KBM-7 (cell line): Measurements from ENCODE around the gene ACADM.
A peak's percentile ranks its signal among the peaks of the same experiment; 100 is the strongest.
"Not testable (repeated sequence)": the region's sequence is repeated elsewhere in the genome, so short reads cannot be mapped to it uniquely, and the experiment has no call there.

Source experiments
- DNase-seq: peaks from one replicate; pipeline ENCODE4 v3.0.0-alpha.2; 2015
- in situ Hi-C: fragments of 300-500 bp; cut with MboI; formaldehyde crosslinking; loops from 2 replicates; pipeline ENCODE4 v1.14.3; 2020; ENCODE audit warnings: low sequenced_read_pairs, low pct_unique_long_range_greater_than_20kb, mixed read lengths

The ACADM gene

GRCh38 chr1:75731881-75732280 is 7.4 kb downstream of the ACADM start:
- in situ Hi-C loops, result no loop called here
- no peak for DNase-seq

GRCh38 chr1:75732703-75733102 is 8.2 kb downstream of the ACADM start:
- no peak for DNase-seq
- in situ Hi-C loops, result no loop called here

- no peak for DNase-seq
- in situ Hi-C loops, result no loop called here
Observed at GRCh38 chr1:75733661-75734060, 9.2 kb downstream of the ACADM start.

GRCh38 chr1:75736016-75736415 is 11.5 kb downstream of the ACADM start:
- in situ Hi-C loops, result no loop called here
- DNase-seq, result no peak

- DNase-seq, result no peak
- in situ Hi-C loops, result no loop called here
Observed at GRCh38 chr1:75742047-75742625, 17.6 kb downstream of the ACADM start.

GRCh38 chr1:75745276-75745675 is 20.8 kb downstream of the ACADM start:
- in situ Hi-C loops, result no loop called here
- DNase-seq, result no peak

GRCh38 chr1:75757210-75757609 is 32.7 kb downstream of the ACADM start:
- DNase-seq, in situ Hi-C loops: not testable (repeated sequence)

- not testable (repeated sequence) for DNase-seq
Observed at GRCh38 chr1:75758543-75758942, 34.0 kb downstream of the ACADM start.

GRCh38 chr1:75764057-75764655 is 39.6 kb downstream of the ACADM start:
- DNase-seq, result no peak
- in situ Hi-C loops, result no loop called here

More at GRCh38 chr1:75758543-75758942, 34.0 kb downstream of the ACADM start:
- in situ Hi-C loops, result not testable (repeated sequence)

GRCh38 chr1:75765697-75766355 is 41.3 kb downstream of the ACADM start:
- in situ Hi-C loops, result no loop called here
- DNase-seq, result no peak

- in situ Hi-C loops, result no loop called here
- DNase-seq, result no peak
Observed at GRCh38 chr1:75768016-75768415, 43.5 kb downstream of the ACADM start.

GRCh38 chr1:75770761-75771160 is 46.3 kb downstream of the ACADM start:
- in situ Hi-C loops, result no loop called here

GRCh38 chr1:75771978-75772377 is 47.5 kb downstream of the ACADM start:
- in situ Hi-C loops, result no loop called here

More at GRCh38 chr1:75770761-75771160, 46.3 kb downstream of the ACADM start:
- DNase-seq, result no peak

GRCh38 chr1:75777812-75778211 is 53.3 kb downstream of the ACADM start:
- DNase-seq, in situ Hi-C loops: not testable (repeated sequence)

More at GRCh38 chr1:75771978-75772377, 47.5 kb downstream of the ACADM start:
- no peak for DNase-seq

GRCh38 chr1:75778694-75779093 is 54.2 kb downstream of the ACADM start:
- in situ Hi-C loops, DNase-seq: not testable (repeated sequence)

- DNase-seq, in situ Hi-C loops: not testable (repeated sequence)
Observed at GRCh38 chr1:75780183-75780582, 55.7 kb downstream of the ACADM start.

- DNase-seq, in situ Hi-C loops: not testable (repeated sequence)
Observed at GRCh38 chr1:75783920-75784319, 59.4 kb downstream of the ACADM start.

GRCh38 chr1:75785320-75785982 is 60.9 kb downstream of the ACADM start:
- in situ Hi-C loops, result no loop called here
- no peak for DNase-seq

GRCh38 chr1:75785983-75786853 is 61.7 kb downstream of the ACADM start, which contains the start of gene RABGGTB:
Gene RABGGTB, plus strand, starts transcription at chr1:75786256. Its CDS starts 16 bp downstream, at chr1:75786272.
- peak; percentile 96 for DNase-seq
- in situ Hi-C loops, result no loop called here
